Esophagus squamous epithelium (tissue), 5 donors: Measurements from ENCODE around the gene ZGPAT. TPM values are rescaled to one million over a fixed set of nuclear protein-coding genes. Genes with fewer than 3 reads are reported as not detected.

Source experiments
- DNase-seq: peaks from one replicate; lab custom pipeline; 2025; lab: John Stamatoyannopoulos, UW
- H3K27ac ChIP-seq, 4 donors: fragments of 200-600 bp; sonication (generic); one replicate each; pipeline ENCODE4 v1.5.1; 2016 to 2019; ENCODE audit warnings: mild to moderate bottlenecking in 1 of 4
- H3K27me3 ChIP-seq, 4 donors: fragments of 200-600 bp; sonication (generic); 1 replicate in 3 of 4; 2 replicates in 1 of 4; pipeline versions ENCODE4 v1.5.1 to v1.6.0; 2017 to 2021; ENCODE audit warnings: antibody characterized with exemption in 1 of 4
- H3K36me3 ChIP-seq, 3 donors: fragments of 200-600 bp; sonication (generic); one replicate each; pipeline ENCODE4 v1.5.1; 2016 to 2019
- H3K4me1 ChIP-seq, 3 donors: fragments of 200-600 bp; sonication (generic); one replicate each; pipeline ENCODE4 v1.5.1; 2017 to 2019
- H3K4me3 ChIP-seq, 4 donors: fragments of 200-600 bp; sonication (generic); 1 replicate in 3 of 4; 2 replicates in 1 of 4; pipeline ENCODE4 v1.5.1; 2016 to 2019; ENCODE audit warnings: mild to moderate bottlenecking in 2 of 4, moderate library complexity in 1 of 4
- H3K9me3 ChIP-seq, 3 donors: fragments of 200-600 bp; sonication (generic); one replicate each; pipeline ENCODE4 v1.5.1; 2016 to 2019
- POLR2A ChIP-seq, 4 donors: fragments of 450-650 bp; IDR thresholded peaks; one replicate each; pipeline ENCODE4 v1.6.1; 2017; ENCODE audit warnings: antibody characterized with exemption in 4 of 4, mild to moderate bottlenecking in 4 of 4, moderate library complexity in 3 of 4
- WGBS, 2 donors: methylation state at CpG; one replicate each; pipeline ENCODE4 v1.1.5; 2018; 5-methylcytosine and 5-hydroxymethylcytosine counted together
- intact Hi-C: fragments of 100-400 bp; cut with DNase I; formaldehyde crosslinking; loops from one replicate; pipeline ENCODE4 v1.15.0; 2022
- total RNA-seq, 4 donors: library from RNA; depleted of rRNA; stranded (reverse); fragments of >200 nt; gene quantifications; one replicate each; pipeline ENCODE4 v1.1.0, GENCODE V29; 2016
- TF ChIP-seq, protein P1 (sequence below), 6 experiments: fragments of 450-650 bp in 4 of 6; fragments of 200-600 bp in 2 of 6; sonication (generic) in 2 of 6; IDR thresholded peaks; one replicate each; pipeline ENCODE4 v1.5.1; 2016 to 2019; ENCODE audit warnings: antibody characterized with exemption in 6 of 6, mild to moderate bottlenecking in 4 of 6, moderate library complexity in 4 of 6
- donor health status: DM: yes; HTN: yes; CAD: no.

Gene ZGPAT
- total RNA-seq, 4 donors from 2014 or later, result 25.4 to 31.9 (median 28.3) TPM

GRCh38 chr20:63768591-63769515 lies 61.0 kb downstream of the ZGPAT start:
- Histone ChIP-seq H3K4me1 (peaks cover 0 to 17% (median 3%) of the 10 kb centered on the region in 3 donors), H3K27ac (no peak overlapping the region), H3K36me3 (peaks cover 0 to 33% (median 9%) of the 10 kb centered on the region in 3 donors), H3K4me3 (no peak overlapping the region), H3K9me3 (no peaks in the 10 kb centered on the region), H3K27me3 (peaks cover 0 to 7% (median 0%) of the 10 kb centered on the region in 4 donors)
- TF ChIP-seq, protein P1, sequence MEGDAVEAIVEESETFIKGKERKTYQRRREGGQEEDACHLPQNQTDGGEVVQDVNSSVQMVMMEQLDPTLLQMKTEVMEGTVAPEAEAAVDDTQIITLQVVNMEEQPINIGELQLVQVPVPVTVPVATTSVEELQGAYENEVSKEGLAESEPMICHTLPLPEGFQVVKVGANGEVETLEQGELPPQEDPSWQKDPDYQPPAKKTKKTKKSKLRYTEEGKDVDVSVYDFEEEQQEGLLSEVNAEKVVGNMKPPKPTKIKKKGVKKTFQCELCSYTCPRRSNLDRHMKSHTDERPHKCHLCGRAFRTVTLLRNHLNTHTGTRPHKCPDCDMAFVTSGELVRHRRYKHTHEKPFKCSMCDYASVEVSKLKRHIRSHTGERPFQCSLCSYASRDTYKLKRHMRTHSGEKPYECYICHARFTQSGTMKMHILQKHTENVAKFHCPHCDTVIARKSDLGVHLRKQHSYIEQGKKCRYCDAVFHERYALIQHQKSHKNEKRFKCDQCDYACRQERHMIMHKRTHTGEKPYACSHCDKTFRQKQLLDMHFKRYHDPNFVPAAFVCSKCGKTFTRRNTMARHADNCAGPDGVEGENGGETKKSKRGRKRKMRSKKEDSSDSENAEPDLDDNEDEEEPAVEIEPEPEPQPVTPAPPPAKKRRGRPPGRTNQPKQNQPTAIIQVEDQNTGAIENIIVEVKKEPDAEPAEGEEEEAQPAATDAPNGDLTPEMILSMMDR (IDR thresholded peaks at IDR 0.05), result no peak
- no peak for TF ChIP-seq POLR2A (IDR thresholded peaks at IDR 0.05)
- no peak for DNase-seq
- intact Hi-C loops, result no loop called here
- WGBS, 2 donors, result 85 to 93% methylated on average over 14 to 17 of the region's 26 CpGs

DNA sequence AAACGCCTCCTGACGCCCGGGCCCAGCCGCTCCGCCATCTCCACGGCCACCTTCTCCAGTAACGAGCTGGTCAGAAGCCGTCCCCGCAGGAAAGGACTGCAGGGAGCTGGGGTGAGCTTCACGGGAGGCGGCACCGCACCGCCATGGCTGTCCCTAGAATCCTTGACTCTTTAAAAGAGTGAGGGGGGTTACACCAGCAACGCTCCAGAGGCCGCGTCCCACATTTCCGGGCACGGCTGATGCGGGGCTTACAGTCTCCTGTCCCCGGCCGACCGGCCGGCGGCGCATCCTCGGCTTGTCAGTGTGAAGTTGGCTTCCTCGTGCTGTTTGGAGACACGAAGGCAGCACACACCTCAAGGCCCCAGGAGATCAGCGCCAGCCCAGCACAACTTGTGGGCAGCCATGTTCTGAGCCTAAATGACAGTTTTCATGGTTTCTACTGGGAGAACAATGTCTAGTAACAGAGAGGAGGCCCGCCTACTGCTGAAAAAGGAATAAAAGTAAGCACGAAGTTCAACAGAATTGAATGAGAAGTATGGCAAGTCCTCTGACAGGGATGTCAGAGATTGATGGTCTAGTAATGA lies 62.1 kb downstream of the ZGPAT start:
- intact Hi-C loops, result no loop called here
- H3K27me3 ChIP-seq, result peaks cover 0 to 17% (median 0%) of the 10 kb centered on the region in 4 donors
- WGBS, 2 donors, result 86 to 91% methylated on average over 12 to 27 of the region's 31 CpGs
- H3K36me3 ChIP-seq, result peaks cover 0 to 33% (median 9%) of the 10 kb centered on the region in 3 donors
- DNase-seq, result no peak
- TF ChIP-seq, protein P1 (IDR thresholded peaks at IDR 0.05), result no peak
- TF ChIP-seq POLR2A (IDR thresholded peaks at IDR 0.05), result no peak
- no peak overlapping the region for H3K27ac ChIP-seq
- peaks cover 0 to 28% (median 3%) of the 10 kb centered on the region in 3 donors for H3K4me1 ChIP-seq
- H3K9me3 ChIP-seq, result no peaks in the 10 kb centered on the region
- H3K4me3 ChIP-seq, result no peak overlapping the region

GRCh38 chr20:63771046-63771707 lies 63.3 kb downstream of the ZGPAT start:
- no peak overlapping the region for H3K4me3 ChIP-seq
- no peak for DNase-seq
- peaks cover 0 to 33% (median 9%) of the 10 kb centered on the region in 3 donors for H3K36me3 ChIP-seq
- H3K4me1 ChIP-seq, result peaks cover 0 to 35% (median 3%) of the 10 kb centered on the region in 3 donors
- peaks cover 0 to 27% (median 0%) of the 10 kb centered on the region in 4 donors for H3K27me3 ChIP-seq
- H3K27ac ChIP-seq, result no peak overlapping the region
- WGBS, 2 donors, result 88 to 100% methylated on average over 4 to 8 of the region's 52 CpGs
- intact Hi-C loops, result no loop called here
- H3K9me3 ChIP-seq, result no peaks in the 10 kb centered on the region
- TF ChIP-seq, protein P1 (IDR thresholded peaks at IDR 0.05), result no peak
- no peak for TF ChIP-seq POLR2A (IDR thresholded peaks at IDR 0.05)

DNA sequence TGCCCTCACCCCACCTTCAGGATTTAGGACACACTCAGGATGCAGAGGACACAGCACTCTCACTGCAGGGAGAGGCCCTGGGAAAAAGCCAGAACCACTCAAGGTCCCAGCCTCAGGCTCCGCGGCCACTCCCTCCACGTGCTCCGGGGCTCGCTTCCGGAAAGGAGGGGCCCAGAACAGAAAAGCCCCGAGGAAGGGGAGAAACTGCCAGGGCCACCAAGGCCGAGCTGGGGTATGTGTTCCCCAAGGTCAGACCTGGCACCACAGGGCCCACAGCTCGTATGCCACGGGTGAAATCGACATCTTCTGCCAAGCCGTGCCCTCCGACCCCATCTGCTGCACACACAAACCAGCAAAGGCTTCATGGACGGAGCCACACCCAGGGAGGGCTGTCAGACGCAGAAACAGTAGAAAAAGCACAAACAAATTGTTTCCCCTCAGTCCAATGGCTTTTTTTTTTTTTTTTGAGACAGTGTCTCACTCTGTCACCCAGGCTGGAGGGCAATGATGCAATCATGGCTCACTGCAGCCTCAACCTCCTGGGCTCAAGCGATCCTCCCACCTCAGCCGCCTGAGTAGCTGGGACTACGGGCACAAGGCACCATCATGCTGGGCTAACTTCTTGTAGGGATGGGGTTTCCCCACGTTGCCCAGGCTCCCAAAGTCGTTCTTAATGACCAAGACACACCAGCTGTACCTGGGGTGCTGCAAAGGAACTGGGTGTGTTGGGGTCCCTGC lies 65.1 kb downstream of the ZGPAT start:
- Histone ChIP-seq H3K4me1 (peaks cover 0 to 35% (median 3%) of the 10 kb centered on the region in 3 donors), H3K36me3 (peaks cover 0 to 19% (median 9%) of the 10 kb centered on the region in 3 donors), H3K27me3 (peaks cover 0 to 27% (median 0%) of the 10 kb centered on the region in 4 donors), H3K9me3 (no peaks in the 10 kb centered on the region), H3K4me3 (no peak overlapping the region), H3K27ac (no peak overlapping the region)
- WGBS, 2 donors, result 46 to 58% methylated on average over 3 to 12 of the region's 20 CpGs
- TF ChIP-seq POLR2A (IDR thresholded peaks at IDR 0.05), result no peak
- TF ChIP-seq, protein P1 (IDR thresholded peaks at IDR 0.05), result no peak
- DNase-seq, result no peak
- intact Hi-C loops, result no loop called here
